Rectal smooth muscle tissue (tissue), 1 donor: ENCODE measurements around the gene RIMS4.
"Not testable (repeated sequence)": the region's sequence is repeated elsewhere in the genome, so short reads cannot be mapped to it uniquely, and the experiment has no call there.

Experiments used
- H3K27ac ChIP-seq: one replicate; pipeline ENCODE4 v1.7.0; 2013; ENCODE audit warnings: low read depth, low read length, inconsistent platforms
- H3K27me3 ChIP-seq: one replicate; pipeline ENCODE4 v1.7.0; 2013; ENCODE audit warnings: low read length; ENCODE audit not compliant: control insufficient read depth, insufficient read depth
- H3K36me3 ChIP-seq: one replicate; pipeline ENCODE4 v1.7.0; 2013; ENCODE audit warnings: low read length; ENCODE audit not compliant: control insufficient read depth, insufficient read depth
- H3K4me1 ChIP-seq: one replicate; pipeline ENCODE4 v1.7.0; 2013; ENCODE audit warnings: low read length; ENCODE audit not compliant: control insufficient read depth, insufficient read depth
- H3K4me3 ChIP-seq: one replicate; pipeline ENCODE4 v1.7.0; 2013; ENCODE audit warnings: low read length
- H3K9ac ChIP-seq: one replicate; pipeline ENCODE4 v1.7.0; 2013; ENCODE audit warnings: low read length

RIMS4 gene

GRCh38 chr20:44765701-44766347 is 44.5 kb downstream of the RIMS4 start:
- Histone ChIP-seq H3K27ac (no peak overlapping the region), H3K4me1 (no peaks in the 10 kb centered on the region), H3K36me3 (no peaks in the 10 kb centered on the region), H3K4me3 (no peak overlapping the region), H3K9ac (no peak overlapping the region), H3K27me3 (peaks cover 1% of the 10 kb centered on the region)

- Histone ChIP-seq H3K27ac (no peak overlapping the region), H3K9ac (no peak overlapping the region)
Observed at GRCh38 chr20:44765091-44765490, 45.3 kb downstream of the RIMS4 start.

GRCh38 chr20:44763798-44764197 is 46.5 kb downstream of the RIMS4 start:
- not testable (repeated sequence) for H3K9ac ChIP-seq, H3K27me3 ChIP-seq, H3K27ac ChIP-seq, H3K36me3 ChIP-seq, H3K4me1 ChIP-seq, H3K4me3 ChIP-seq

More at GRCh38 chr20:44765091-44765490, 45.3 kb downstream of the RIMS4 start:
- Histone ChIP-seq H3K27me3 (no peaks in the 10 kb centered on the region), H3K36me3 (no peaks in the 10 kb centered on the region), H3K4me3 (no peak overlapping the region), H3K4me1 (no peaks in the 10 kb centered on the region)

- no peak overlapping the region for H3K27ac ChIP-seq
- no peaks in the 10 kb centered on the region for H3K4me1 ChIP-seq
- H3K4me3 ChIP-seq, result no peak overlapping the region
- H3K9ac ChIP-seq, result no peak overlapping the region
- H3K27me3 ChIP-seq, result no peaks in the 10 kb centered on the region
- H3K36me3 ChIP-seq, result no peaks in the 10 kb centered on the region
Observed at GRCh38 chr20:44762466-44763140, 47.7 kb downstream of the RIMS4 start.

GRCh38 chr20:44761423-44761822 is 48.9 kb downstream of the RIMS4 start:
- no peaks in the 10 kb centered on the region for H3K27me3 ChIP-seq
- H3K27ac ChIP-seq, result no peak overlapping the region
- H3K4me1 ChIP-seq, result no peaks in the 10 kb centered on the region

GRCh38 chr20:44759595-44759994 is 50.8 kb downstream of the RIMS4 start:
- H3K27ac ChIP-seq, result no peak overlapping the region

More at GRCh38 chr20:44761423-44761822, 48.9 kb downstream of the RIMS4 start:
- Histone ChIP-seq H3K9ac (no peak overlapping the region), H3K36me3 (no peaks in the 10 kb centered on the region), H3K4me3 (no peak overlapping the region)

GRCh38 chr20:44758247-44759101 is 51.9 kb downstream of the RIMS4 start:
- H3K36me3 ChIP-seq, result no peaks in the 10 kb centered on the region
- H3K4me1 ChIP-seq, result no peaks in the 10 kb centered on the region
- H3K4me3 ChIP-seq, result no peak overlapping the region
- H3K27me3 ChIP-seq, result peaks cover 2% of the 10 kb centered on the region
- H3K9ac ChIP-seq, result no peak overlapping the region
- H3K27ac ChIP-seq, result no peak overlapping the region

More at GRCh38 chr20:44759595-44759994, 50.8 kb downstream of the RIMS4 start:
- no peak overlapping the region for H3K4me3 ChIP-seq
- no peaks in the 10 kb centered on the region for H3K4me1 ChIP-seq
- no peaks in the 10 kb centered on the region for H3K36me3 ChIP-seq
- no peak overlapping the region for H3K9ac ChIP-seq
- no peaks in the 10 kb centered on the region for H3K27me3 ChIP-seq

GRCh38 chr20:44756956-44757355 is 53.4 kb downstream of the RIMS4 start:
- no peaks in the 10 kb centered on the region for H3K4me1 ChIP-seq
- no peak overlapping the region for H3K4me3 ChIP-seq
- peaks cover 2% of the 10 kb centered on the region for H3K27me3 ChIP-seq
- no peaks in the 10 kb centered on the region for H3K36me3 ChIP-seq
- H3K9ac ChIP-seq, result no peak overlapping the region
- no peak overlapping the region for H3K27ac ChIP-seq

GRCh38 chr20:44756011-44756688 is 54.2 kb downstream of the RIMS4 start:
- H3K4me3 ChIP-seq, result no peak overlapping the region
- no peaks in the 10 kb centered on the region for H3K4me1 ChIP-seq
- no peaks in the 10 kb centered on the region for H3K36me3 ChIP-seq
- peaks cover 3% of the 10 kb centered on the region for H3K27me3 ChIP-seq
- H3K27ac ChIP-seq, result no peak overlapping the region
- H3K9ac ChIP-seq, result no peak overlapping the region

GRCh38 chr20:44754554-44754953 is 55.8 kb downstream of the RIMS4 start:
- no peak overlapping the region for H3K4me3 ChIP-seq
- peaks cover 13% of the 10 kb centered on the region for H3K27me3 ChIP-seq
- H3K9ac ChIP-seq, result no peak overlapping the region
- no peaks in the 10 kb centered on the region for H3K36me3 ChIP-seq
- no peak overlapping the region for H3K27ac ChIP-seq
- no peaks in the 10 kb centered on the region for H3K4me1 ChIP-seq

GRCh38 chr20:44752099-44752931 is 58.0 kb downstream of the RIMS4 start:
- Histone ChIP-seq H3K4me3 (no peak overlapping the region), H3K9ac (no peak overlapping the region), H3K27me3 (peaks cover 14% of the 10 kb centered on the region), H3K4me1 (no peaks in the 10 kb centered on the region), H3K27ac (no peak overlapping the region), H3K36me3 (no peaks in the 10 kb centered on the region)
